PFSK-1 (cell line): ENCODE data around the gene GPR141.

Source experiments
- FOXP2 ChIP-seq: optimal IDR thresholded peaks from 2 replicates; pipeline ENCODE3; 2011; ENCODE audit warnings: borderline replicate concordance, control low read depth, inconsistent platforms; ENCODE audit not compliant: insufficient read depth; ENCODE audit errors: extremely low read length, extremely low read depth
- POLR2AphosphoS5 ChIP-seq: IDR thresholded peaks from 2 replicates; pipeline ENCODE4 v1.6.1; 2012; ENCODE audit warnings: low read depth, mild to moderate bottlenecking, control low read depth, low read length, moderate library complexity
- REST ChIP-seq, 2 experiments: IDR thresholded peaks; 2 replicates each; pipeline versions ENCODE4 v1.6.1 to v1.8.0; 2011 to 2012; ENCODE audit warnings: low read depth in 2 of 2, low read length in 2 of 2, control low read depth in 1 of 2, inconsistent platforms in 1 of 2, mild to moderate bottlenecking in 1 of 2, moderate library complexity in 1 of 2; ENCODE audit not compliant: insufficient read depth in 1 of 2
- TAF1 ChIP-seq: IDR thresholded peaks from 2 replicates; pipeline ENCODE4 v1.6.1; 2012; ENCODE audit warnings: low read length, control low read depth, borderline replicate concordance; ENCODE audit not compliant: insufficient read depth

DNA sequence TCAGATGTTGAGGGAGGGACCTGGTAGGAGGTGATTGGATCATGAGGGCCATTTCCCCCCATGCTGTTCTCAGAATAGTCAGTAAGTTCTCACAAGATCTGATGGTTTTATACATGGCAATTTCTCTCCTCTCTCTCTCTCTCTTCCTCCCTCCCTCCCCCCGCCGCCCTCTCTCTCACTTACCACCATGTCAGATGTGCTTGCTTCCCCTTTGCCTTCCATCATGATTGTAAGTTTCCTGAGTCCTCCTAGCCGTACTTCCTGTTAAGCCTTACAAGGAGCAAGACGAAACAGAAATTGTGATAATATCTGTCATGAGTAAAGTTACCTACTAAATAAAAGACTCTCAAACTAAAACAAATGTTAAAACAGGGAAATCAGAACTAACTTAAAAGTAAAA is 19.9 kb upstream of the GPR141 start:
- no peak for TF ChIP-seq TAF1
- TF ChIP-seq REST (IDR thresholded peaks at IDR 0.05; ENCODE audit: insufficient read depth in 1 of 2, low read depth in 2 of 2, low read length in 2 of 2), result no peak
- TF ChIP-seq POLR2AphosphoS5, result no peak
- no peak for TF ChIP-seq FOXP2
